SKM-1 (cell line): ENCODE measurements around the gene KPNA1.
"Not testable (repeated sequence)": the region's sequence is repeated elsewhere in the genome, so short reads cannot be mapped to it uniquely, and the experiment has no call there.

ENCODE experiments used
- DNase-seq: peaks from one replicate; lab custom pipeline; 2025; ENCODE audit not compliant: unreplicated experiment; lab: John Stamatoyannopoulos, UW

The KPNA1 gene

DNA sequence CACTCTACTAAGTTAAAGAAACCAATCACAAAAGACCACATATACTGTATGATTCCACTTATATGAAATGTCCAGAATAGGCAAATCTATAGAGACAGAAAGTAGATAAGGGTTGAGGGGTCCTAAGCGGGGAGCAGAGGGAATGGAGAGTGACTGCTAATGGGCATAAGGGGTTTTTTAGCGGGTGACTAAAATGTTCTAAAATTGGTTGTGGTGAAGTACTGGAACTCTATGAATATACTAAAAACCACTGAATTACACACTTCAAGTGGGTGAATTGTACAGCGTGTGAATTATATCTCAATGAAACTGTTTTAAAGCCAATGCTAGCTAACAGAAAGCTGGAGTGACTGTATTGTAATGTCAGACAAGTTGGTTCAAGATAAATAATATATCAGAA lies 33.3 kb downstream of the KPNA1 start:
- DNase-seq: no peak

DNA sequence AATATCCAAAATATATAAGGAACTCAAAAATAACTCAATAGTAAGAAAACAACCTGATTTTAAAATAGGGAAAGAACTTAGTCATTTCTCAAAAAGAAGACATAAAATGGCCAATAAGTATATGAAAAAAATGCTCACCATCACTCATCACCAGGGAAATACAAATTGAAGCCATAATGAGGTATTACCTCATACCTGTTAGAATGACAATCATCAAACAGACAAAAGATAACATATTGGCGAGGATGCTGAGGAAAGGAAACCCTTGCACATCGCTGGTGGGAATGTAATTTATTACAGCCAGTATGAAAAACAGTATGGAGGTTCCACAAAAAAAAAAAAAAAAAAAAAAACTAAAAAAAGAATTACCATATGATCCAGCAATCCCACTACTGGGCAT lies 38.2 kb downstream of the KPNA1 start:
- DNase-seq: no peak

DNA sequence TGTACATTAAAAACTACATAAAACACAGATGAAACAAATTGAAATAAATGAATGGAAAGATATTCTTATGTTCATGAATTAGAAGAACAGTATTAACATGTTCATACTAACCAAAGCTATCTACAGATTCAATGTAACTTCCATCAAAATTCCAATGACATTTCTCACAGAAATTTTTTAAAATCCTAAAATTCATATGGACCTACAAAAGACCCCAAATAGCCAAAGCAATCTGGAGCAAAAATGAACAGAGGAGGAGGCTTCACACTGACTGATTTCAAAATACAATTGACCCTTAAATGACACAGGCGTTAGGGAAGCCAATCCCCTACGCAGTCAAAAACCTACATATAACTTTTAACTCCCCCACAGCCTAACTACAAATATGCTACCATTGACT lies 39.4 kb downstream of the KPNA1 start:
- DNase-seq: no peak

DNA sequence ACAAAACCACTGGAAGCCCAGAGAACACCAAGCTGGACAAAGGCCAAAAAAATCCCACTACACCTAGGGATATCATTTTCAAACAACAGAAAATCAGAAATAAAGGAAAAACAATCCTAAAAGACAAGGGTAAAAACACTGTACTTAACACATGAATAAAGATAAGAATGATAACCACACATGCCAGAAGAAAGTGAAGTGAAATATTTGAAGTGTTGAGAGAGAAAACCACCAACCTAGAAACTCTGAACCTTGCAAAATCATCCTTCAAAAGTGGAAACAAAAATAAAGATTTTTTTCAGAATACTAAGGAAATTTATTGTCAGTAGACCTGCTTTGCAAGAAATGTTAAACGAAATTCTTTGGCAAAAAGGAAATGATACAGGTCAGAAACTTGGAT lies 45.1 kb downstream of the KPNA1 start:
- no peak for DNase-seq

DNA sequence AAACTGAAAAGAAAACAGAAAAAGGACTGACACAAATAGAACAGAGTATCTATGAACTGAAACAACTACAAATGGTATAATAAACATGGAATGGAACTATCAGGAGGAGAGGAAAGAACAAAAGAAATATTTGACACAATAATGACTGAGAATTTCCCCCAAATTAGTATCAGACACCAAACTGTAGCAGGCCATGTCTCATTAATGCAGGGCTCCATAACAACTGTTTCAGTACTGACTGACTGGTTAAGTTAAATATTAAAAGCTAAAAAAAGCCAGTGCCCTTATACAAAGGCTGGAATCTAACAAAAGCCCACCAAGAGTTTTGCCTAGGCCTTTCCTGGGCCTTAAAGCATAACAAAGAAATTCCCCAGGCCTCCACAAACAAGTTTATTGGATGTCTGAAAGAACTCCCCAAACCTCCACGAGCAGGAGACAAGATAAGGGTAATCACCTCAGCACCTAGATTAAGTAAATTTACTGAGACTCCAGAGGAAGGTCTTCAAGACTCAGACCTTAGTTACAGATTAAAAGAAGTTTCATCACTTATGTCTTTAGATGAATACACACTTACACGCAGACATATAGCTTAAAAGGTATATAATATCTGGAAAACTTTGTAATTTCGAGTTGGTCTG lies 45.7 kb downstream of the KPNA1 start:
- DNase-seq: no peak

DNA sequence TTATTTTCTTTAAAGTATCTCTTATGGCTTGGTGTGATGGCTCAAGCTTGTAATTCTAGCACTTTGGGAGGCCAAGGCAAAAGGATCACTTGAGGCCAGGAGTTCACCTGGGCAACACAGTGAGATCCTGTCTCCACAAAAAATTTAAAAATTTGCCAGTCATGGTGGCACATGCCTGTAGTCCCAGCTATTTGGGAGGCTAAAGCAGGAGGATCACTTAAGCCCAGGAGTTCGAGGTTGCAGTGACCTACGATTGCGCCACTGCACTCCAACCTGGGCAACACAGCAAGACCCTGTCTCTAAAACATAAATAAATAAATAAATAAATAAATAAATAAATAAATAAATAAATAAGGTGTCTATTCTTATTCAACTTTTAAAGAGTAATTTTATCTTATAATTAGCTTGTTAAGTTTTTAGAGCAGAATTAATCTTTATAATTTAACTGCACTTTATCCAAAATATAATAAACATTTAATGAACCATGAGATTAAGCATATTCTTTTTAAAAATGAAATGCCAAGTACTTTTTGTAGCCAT lies 48.0 kb downstream of the KPNA1 start:
- DNase-seq: no peak

DNA sequence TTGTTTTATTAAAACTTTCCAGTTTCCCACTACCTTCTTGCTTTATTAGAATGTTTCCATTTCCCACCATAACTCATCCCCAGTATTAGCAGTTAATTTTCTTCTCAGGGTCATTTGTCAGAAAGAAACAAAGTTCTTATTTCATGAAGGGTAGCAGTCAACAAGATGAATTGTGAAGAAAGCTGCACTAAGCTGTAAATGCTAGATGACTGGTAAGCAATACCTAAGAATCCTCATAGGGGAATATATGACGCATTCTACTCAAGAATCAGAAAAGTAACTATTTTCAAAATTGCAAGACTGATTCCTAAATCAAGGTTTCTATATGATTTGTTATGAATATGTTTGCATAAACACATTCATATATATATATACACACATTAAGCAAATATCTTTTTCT lies 50.1 kb downstream of the KPNA1 start:
- DNase-seq: no peak

DNA sequence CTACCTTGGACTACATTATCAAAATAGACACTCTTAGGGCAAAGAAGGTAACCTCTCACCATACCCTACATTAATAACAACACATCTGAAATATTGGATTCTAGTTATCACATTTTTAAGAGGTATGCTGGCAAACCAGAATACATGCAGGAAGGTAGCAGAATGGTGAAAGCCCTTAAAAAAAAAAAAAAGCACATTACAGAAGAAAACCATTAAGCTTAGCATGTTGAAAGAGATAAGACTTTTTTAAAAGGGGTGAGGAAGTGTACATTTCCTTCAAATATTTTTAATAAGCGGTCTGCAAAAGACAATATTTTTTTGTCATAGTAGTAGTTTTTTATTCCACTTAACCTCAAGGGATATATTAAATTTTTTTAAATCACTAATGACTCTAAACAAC lies 52.3 kb downstream of the KPNA1 start:
- no peak for DNase-seq

DNA sequence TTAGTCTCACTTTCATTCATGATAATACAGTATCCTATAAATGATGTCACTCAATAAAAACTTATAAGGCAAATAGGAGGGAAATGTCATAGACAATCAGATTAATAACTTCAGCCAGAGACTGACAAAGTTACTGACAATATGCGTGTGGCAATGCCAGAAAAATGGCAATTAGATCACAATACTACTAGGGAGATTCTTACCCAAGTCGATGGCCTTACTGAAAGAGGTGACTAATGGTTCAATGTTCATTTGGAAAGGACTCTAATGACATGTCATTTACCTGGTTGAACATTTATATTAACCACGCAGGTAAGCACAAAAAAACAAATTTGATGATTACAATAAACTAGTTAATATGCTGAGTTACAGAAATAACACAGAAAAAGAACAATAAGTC lies 52.9 kb downstream of the KPNA1 start:
- no peak for DNase-seq

DNA sequence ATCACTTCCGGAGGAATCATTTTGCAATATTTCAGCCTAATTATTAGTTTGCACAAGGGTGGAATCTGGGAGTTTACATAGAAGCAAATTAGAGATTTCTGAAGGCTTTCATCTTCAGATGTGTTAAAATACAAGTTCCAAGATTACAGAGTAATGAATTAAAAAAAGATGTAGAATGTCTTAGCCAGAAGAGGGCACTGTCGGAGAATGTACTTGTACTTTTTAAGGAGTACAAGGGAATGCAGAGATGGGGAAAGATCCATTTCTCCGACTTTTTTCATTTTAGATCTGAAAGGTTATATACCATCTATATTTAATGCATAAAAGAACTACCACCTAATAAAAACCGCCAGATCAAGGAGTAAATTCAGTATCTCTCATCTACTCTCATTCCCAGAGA lies 55.7 kb downstream of the KPNA1 start:
- no peak for DNase-seq

DNA sequence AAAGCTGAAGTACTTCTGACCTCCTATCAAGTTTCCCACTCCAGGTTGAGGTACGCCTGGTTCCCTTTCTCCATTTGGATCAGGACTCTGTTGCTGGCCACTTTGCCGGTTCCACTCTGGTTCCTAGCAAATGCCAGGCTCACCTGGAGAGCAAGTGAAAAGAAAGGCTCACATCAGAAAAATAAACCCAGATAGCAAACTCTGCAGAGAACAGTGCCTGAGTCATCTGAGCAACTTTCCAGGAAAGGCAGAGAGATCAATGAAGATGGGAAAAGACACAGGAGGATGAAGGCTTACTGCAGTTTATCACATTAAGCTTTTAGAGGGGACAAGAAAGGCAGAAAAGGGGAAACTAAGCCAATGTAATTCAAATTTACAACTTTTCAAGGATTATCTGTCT lies 57.0 kb downstream of the KPNA1 start:
- no peak for DNase-seq

DNA sequence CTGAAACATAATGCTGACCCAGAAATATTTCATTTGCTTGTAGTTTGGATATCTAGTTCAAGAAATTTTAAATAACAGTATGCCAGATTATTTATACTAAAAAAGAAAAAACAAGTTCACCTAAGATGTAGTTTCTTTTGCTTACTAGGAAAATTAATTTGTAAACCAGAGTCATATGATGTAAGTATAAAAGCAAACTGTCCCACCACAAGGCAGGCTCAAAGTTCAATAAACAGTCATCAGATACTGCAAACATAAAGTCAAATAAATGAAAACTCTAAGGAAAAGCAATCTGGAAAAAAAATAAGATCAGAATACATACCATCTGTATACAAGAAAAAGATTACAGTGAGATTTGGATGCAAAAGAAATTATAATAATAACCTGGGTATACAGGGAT lies 58.7 kb downstream of the KPNA1 start:
- DNase-seq: no peak

DNA sequence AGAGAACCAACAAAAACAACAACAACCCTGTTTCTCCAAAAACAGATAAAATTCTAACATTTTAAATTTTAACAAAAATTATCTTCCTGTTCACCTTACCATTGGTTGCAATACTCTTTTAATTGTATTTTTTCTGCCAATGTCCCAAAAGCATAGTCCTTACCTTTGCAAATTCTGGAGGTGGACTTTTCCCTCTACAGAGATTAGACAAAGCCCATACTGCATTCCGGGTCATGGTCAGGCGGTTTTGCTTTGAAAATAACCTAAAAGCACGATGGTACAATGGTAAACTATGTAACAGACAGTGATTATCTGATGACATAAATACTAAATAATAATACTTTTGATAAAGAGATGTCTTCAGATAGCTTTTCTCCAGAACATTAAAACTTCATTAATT lies 63.4 kb downstream of the KPNA1 start:
- DNase-seq: no peak

DNA sequence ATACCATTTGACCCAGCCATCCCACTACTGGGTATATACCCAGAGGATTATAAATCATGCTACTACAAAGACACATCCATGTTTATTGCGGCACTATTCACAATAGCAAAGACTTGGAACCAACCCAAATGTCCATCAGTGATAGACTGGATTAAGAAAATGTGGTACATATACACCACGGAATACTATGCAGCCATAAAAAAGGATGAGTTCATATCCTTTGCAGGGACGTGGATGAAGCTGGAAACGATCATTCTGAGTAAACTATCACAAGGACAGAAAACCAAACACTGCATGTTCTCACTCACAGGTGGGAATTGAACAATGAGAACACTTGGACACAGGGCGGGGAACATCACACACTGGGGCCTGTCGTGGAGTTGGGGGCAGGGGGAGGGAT lies 66.5 kb downstream of the KPNA1 start:
- not testable (repeated sequence) for DNase-seq

DNA sequence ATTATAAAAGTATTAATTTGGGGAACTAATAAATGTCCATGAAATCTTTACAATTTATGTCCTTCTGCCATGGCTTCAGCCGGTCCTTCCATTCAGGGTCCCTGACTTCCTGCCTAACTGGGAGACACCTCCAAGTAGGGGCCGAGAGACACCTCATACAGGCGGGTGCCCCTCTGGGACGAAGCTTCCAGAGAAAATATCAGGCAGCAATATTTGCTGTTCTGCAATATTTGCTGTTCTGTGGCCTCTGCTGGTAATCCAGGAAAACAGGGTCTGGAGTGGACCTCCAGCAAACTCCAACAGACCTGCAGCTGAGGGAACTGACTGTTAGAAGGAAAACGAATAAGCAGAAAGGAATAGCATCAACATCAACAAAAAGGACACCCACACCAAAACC lies 70.2 kb downstream of the KPNA1 start:
- not testable (repeated sequence) for DNase-seq

DNA sequence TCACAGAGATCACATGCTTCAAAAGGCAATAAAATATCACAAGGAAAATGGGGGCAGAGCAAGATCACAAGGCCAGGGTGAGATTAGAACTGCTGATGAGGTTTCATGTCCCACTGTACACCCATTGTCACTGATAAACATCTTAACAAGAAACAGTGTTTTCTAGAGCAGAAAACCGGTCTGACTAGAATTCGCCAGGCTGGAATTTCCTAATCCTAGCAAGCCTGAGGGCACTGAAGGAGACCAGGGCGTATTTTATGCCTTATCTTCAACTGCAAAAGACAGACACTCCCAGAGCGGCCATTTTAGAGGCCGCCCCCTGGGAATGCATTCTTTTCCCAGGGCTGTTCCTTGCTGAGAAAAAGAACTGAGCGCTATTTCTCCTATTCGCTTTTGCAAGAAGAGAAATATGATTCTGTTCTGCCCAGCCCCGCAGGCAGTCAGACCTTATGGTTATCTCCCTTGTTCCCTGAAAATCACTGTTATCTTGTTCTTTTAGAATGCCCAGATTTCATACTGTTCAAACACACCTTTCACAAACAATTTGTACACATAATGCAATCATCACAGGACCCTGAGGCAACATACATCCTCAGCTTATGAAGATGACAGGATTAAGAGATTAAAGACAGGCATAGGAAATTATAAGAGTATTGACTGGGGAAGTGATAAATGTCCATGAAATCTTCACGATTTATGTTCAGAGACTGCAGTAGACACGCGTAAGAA lies 70.8 kb downstream of the KPNA1 start:
- DNase-seq: not testable (repeated sequence)

DNA sequence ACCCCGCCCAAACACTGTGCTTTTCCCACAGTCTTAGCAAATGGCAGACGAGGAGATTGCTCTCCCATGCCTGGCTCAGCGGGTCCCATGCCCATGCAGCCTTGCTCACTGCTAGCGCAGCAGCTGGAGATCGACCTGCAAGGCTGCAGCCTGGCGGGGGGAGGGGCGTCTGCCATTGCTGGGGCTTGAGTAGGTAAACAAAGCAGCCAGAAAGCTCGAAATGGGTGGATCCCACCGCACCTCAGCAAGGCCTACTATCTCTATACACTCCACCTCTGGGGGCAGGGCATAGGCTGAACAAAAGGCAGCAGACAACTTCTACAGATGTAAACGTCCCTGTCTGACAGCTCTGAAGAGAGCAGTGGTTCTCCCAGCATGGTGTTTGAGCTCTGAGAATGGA lies 71.6 kb downstream of the KPNA1 start:
- DNase-seq: no peak

DNA sequence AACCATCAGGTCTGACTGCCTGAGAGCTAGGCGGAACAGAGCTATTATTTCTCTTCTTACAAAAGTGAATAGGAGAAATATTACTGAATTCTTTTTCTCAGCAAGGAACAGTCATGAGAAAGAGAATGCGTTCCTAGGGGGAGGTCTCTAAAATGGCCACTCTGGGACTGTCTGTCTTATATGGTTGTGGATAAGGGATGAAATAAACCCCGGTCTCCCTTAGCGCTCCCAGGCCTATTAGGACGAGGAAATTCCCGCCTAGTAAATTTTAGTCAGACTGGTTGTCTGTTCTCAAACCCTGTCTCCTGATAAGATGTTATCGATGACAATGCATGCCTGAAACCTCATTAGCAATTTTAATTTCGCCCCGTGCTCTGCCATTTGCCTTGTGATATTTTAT lies 78.8 kb downstream of the KPNA1 start:
- no peak for DNase-seq

DNA sequence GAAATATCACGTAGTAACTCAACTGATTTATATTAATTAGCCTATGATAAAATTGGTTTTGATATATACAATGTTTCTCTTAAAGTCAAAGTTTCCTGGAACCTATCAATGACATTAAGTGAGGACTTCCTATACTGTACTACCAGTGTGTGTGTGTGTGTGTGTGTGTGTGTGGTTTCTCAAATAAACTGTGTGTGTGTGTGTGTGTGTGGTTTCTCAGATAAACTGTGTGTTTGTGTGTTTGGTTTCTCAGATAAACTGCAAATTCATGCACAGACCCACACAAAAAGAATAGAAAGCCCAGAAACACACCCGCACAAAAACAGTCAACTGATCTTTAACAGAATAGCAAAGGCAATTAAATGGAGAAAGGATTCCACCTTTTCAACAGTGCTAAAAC lies 84.4 kb downstream of the KPNA1 start:
- DNase-seq: no peak

DNA sequence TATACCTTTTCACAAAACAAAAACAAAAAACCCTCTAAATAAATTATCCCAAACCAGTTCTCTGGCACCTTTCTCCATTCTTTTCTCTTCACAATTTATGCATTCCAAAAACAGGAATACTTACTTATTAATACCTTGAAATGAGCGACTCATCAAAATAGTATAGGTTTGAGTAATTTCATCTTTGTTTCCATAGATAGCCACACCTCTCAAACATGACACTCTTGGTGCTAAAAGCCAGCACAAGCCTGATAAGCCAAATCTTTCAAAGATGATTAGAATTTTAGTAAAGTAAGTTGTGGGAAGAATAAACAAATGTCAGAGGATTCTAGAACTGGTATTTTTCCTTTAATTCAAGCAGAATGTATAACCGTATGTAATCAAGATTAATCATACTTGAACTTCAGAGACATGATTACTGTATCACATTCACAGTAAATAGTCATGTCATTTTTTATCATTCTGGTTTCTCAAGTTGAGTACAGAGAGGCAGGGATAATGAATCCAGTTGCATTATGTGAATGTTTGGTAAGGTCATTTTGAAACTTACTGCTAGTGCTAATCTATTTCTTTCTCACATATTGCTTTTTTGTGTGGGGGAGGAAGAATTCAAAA lies 86.8 kb downstream of the KPNA1 start:
- no peak for DNase-seq

DNA sequence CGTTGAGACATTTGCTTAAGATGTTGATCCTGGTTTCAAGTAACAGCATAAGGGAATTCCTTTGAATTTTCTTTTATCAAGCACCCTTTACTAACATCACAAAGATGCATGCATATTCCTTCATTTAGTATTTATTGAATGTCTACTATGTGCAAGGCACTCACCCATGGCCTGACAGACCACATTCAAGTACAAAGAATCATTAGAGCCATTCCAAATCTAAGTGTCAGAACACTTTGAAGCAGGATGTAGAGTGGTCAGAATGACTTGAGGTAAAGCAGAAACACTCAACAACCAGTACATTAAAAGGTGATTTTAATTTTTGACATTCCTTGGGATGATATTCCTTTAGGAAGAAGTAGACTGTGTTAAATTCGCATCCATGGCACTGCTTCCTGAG lies 92.9 kb downstream of the KPNA1 start:
- no peak for DNase-seq

DNA sequence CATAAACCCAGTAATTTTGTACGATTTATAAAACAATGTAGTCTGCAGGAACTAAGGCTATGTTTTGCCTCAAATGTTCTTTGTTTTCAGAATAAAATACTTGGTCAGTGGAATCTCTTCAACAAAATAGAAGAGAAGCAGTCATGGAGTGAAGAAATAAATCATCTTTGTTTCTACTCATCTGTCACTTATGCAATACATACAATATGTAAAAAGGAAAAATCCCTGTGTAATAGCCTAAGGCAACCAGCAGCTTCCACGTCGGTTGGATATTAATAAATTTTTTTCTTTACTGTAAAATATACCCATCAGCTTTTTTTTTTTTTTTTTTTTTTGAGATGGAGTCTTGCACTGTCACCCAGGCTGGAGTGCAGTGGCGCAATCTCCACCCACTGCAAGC lies 93.6 kb downstream of the KPNA1 start:
- no peak for DNase-seq
